Measurements from ENCODE around the gene RAD23A. TPM values are rescaled to one million over a fixed set of nuclear protein-coding genes. Genes with fewer than 3 reads are reported as not detected.

The RAD23A gene
- total RNA-seq, 2 experiments from 2014 or later, result 189 to 190 TPM

GRCh38 chr19:12979974-12980373, 34.3 kb downstream of the RAD23A start:
- Mint-ChIP-seq H3K27me3 (peaks cover 11% of the 10 kb centered on the region), H3K4me3 (no peak overlapping the region), H3K9me3 (no peaks in the 10 kb centered on the region), H3K36me3 (ENCODE audit: low read depth) (no peaks in the 10 kb centered on the region), H3K27ac (no peak overlapping the region), H3K4me1 (ENCODE audit: low read depth) (peaks cover 2% of the 10 kb centered on the region)
- TF ChIP-seq CTCF (IDR thresholded peaks at IDR 0.05), result no peak
- ChIA-PET CTCF (interaction anchor here (4.0 to 12.9 kb wide), 5 partner anchors 15 to 125 kb away, joined by 22 to 160 read pairs (median 116); no protein-coding TSS in a partner anchor), POLR2A (no interaction called here)
- no peak for DNase-seq
- ATAC-seq, result no peak
- intact Hi-C loops (cut with micrococcal nuclease), result loop anchor here (5.0 to 10.0 kb wide), 2 partner anchors 55 to 82 kb away; no protein-coding TSS in a partner anchor

GRCh38 chr19:12982648-12983047, 37.0 kb downstream of the RAD23A start:
- Mint-ChIP-seq H3K4me3 (no peak overlapping the region), H3K27ac (no peak overlapping the region), H3K9me3 (no peaks in the 10 kb centered on the region), H3K4me1 (ENCODE audit: low read depth) (peaks cover 2% of the 10 kb centered on the region), H3K36me3 (ENCODE audit: low read depth) (no peaks in the 10 kb centered on the region), H3K27me3 (peaks cover 7% of the 10 kb centered on the region)
- no peak for ATAC-seq
- intact Hi-C loops (cut with micrococcal nuclease), result loop anchor here (2.0 to 10.0 kb wide), 2 partner anchors 52 to 112 kb away; no protein-coding TSS in a partner anchor
- ChIA-PET POLR2A (interaction anchor here (0.7 to 1.2 kb wide), 3 partner anchors 17 to 359 kb away, joined by 3 to 4 read pairs (median 3); no protein-coding TSS in a partner anchor), CTCF (interaction anchor here (0.9 to 12.9 kb wide), 7 partner anchors 11 to 111 kb away, joined by 3 to 154 read pairs (median 7); no protein-coding TSS in a partner anchor)
- TF ChIP-seq CTCF (IDR thresholded peaks at IDR 0.05), result no peak
- no peak for DNase-seq

- CTCF ChIA-PET, result interaction anchor here (1.0 to 12.9 kb wide), 7 partner anchors 11 to 111 kb away, joined by 3 to 154 read pairs (median 7); no protein-coding TSS in a partner anchor
- DNase-seq (no peak), ATAC-seq (no peak)
- intact Hi-C loops (cut with micrococcal nuclease), result loop anchor here (2.0 to 10.0 kb wide), 2 partner anchors 52 to 112 kb away; no protein-coding TSS in a partner anchor
- POLR2A ChIA-PET, result interaction anchor here (0.7 to 1.2 kb wide), 2 partner anchors 18 to 32 kb away, joined by 3 read pairs; no protein-coding TSS in a partner anchor
- no peak for TF ChIP-seq CTCF (IDR thresholded peaks at IDR 0.05)
- peaks cover 4% of the 10 kb centered on the region for H3K27me3 Mint-ChIP-seq
- peaks cover 2% of the 10 kb centered on the region for H3K4me1 Mint-ChIP-seq (ENCODE audit: low read depth)
- no peak overlapping the region for H3K27ac Mint-ChIP-seq
- H3K9me3 Mint-ChIP-seq, result no peaks in the 10 kb centered on the region
- no peak overlapping the region for H3K4me3 Mint-ChIP-seq
- no peaks in the 10 kb centered on the region for H3K36me3 Mint-ChIP-seq (ENCODE audit: low read depth)
Measured at GRCh38 chr19:12983091-12983490, 37.4 kb downstream of the RAD23A start.

GRCh38 chr19:12983542-12984142, 38.0 kb downstream of the RAD23A start:
- POLR2A ChIA-PET, result no interaction called here
- CTCF ChIA-PET, result interaction anchor here (1.0 to 12.9 kb wide), 6 partner anchors 10 to 110 kb away, joined by 4 to 154 read pairs (median 8); no protein-coding TSS in a partner anchor
- Mint-ChIP-seq H3K27me3 (peaks cover 4% of the 10 kb centered on the region), H3K4me1 (ENCODE audit: low read depth) (peaks cover 2% of the 10 kb centered on the region), H3K27ac (no peak overlapping the region), H3K9me3 (no peaks in the 10 kb centered on the region), H3K4me3 (no peak overlapping the region), H3K36me3 (ENCODE audit: low read depth) (no peaks in the 10 kb centered on the region)
- DNase-seq (peak; percentile 85), ATAC-seq (peak; percentile 89)
- intact Hi-C loops (cut with micrococcal nuclease), result loop anchor here (2.0 to 10.0 kb wide), 2 partner anchors 51 to 111 kb away; no protein-coding TSS in a partner anchor
- peak; percentile 97 for TF ChIP-seq CTCF (IDR thresholded peaks at IDR 0.05)

GRCh38 chr19:12984143-12984627, 38.5 kb downstream of the RAD23A start:
- no peak for TF ChIP-seq CTCF (IDR thresholded peaks at IDR 0.05)
- Mint-ChIP-seq H3K4me1 (ENCODE audit: low read depth) (peaks cover 2% of the 10 kb centered on the region), H3K36me3 (ENCODE audit: low read depth) (no peaks in the 10 kb centered on the region), H3K27me3 (peaks cover 4% of the 10 kb centered on the region), H3K4me3 (no peak overlapping the region), H3K9me3 (no peaks in the 10 kb centered on the region), H3K27ac (no peak overlapping the region)
- CTCF ChIA-PET, result interaction anchor here (1.0 to 12.9 kb wide), 7 partner anchors 10 to 110 kb away, joined by 4 to 154 read pairs (median 10); no protein-coding TSS in a partner anchor
- ATAC-seq, result no peak
- intact Hi-C loops (cut with micrococcal nuclease), result loop anchor here (10.0 kb wide), 1 partner anchor 51 kb away; no protein-coding TSS in a partner anchor
- POLR2A ChIA-PET, result no interaction called here
- no peak for DNase-seq

Data from activated CD8-positive, alpha-beta T cell treated with anti-CD3 and anti-CD28 coated beads for 36 hours (primary cell).